Fibroblast of peridontal ligament (primary cell): ENCODE data around the gene TNFRSF8.
"Not testable (repeated sequence)": the region's sequence is repeated elsewhere in the genome, so short reads cannot be mapped to it uniquely, and the experiment has no call there.

Experiments
- DNase-seq: peaks from one replicate; pipeline ENCODE4 v3.0.0-alpha.2; 2010; ENCODE audit errors: extremely low read depth

The TNFRSF8 gene

GRCh38 chr1:12038356-12039163, 24.5 kb upstream of the TNFRSF8 start:
- no peak for DNase-seq

GRCh38 chr1:12039164-12039525, 24.0 kb upstream of the TNFRSF8 start:
- no peak for DNase-seq

- DNase-seq, result not testable (repeated sequence)
Measured at GRCh38 chr1:12039824-12040456, 23.2 kb upstream of the TNFRSF8 start.

GRCh38 chr1:12040457-12041051, 22.5 kb upstream of the TNFRSF8 start:
- DNase-seq, result peak; percentile 88

- DNase-seq, result not testable (repeated sequence)
Measured at GRCh38 chr1:12044187-12044877, 18.8 kb upstream of the TNFRSF8 start.

GRCh38 chr1:12046749-12047119, 16.4 kb upstream of the TNFRSF8 start:
- no peak for DNase-seq

- DNase-seq, result peak; percentile 70
Measured at GRCh38 chr1:12047120-12047876, 15.8 kb upstream of the TNFRSF8 start.

- no peak for DNase-seq
Measured at GRCh38 chr1:12048372-12048771, 14.7 kb upstream of the TNFRSF8 start.

GRCh38 chr1:12049616-12050015, 13.5 kb upstream of the TNFRSF8 start:
- DNase-seq, result no peak

GRCh38 chr1:12051361-12051760, 11.7 kb upstream of the TNFRSF8 start:
- no peak for DNase-seq

GRCh38 chr1:12052008-12052573, 11.0 kb upstream of the TNFRSF8 start:
- peak; percentile 82 for DNase-seq

GRCh38 chr1:12052997-12053686, 10.0 kb upstream of the TNFRSF8 start:
- no peak for DNase-seq

- DNase-seq, result no peak
Measured at GRCh38 chr1:12053752-12054548, 9.2 kb upstream of the TNFRSF8 start.

- DNase-seq, result no peak
Measured at GRCh38 chr1:12055259-12055658, 7.8 kb upstream of the TNFRSF8 start.

- no peak for DNase-seq
Measured at GRCh38 chr1:12056331-12056841, 6.7 kb upstream of the TNFRSF8 start.

- DNase-seq, result no peak
Measured at GRCh38 chr1:12057382-12057781, 5.7 kb upstream of the TNFRSF8 start.

- DNase-seq, result no peak
Measured at GRCh38 chr1:12057940-12058687, 5.0 kb upstream of the TNFRSF8 start.

- no peak for DNase-seq
Measured at GRCh38 chr1:12059226-12059625, 3.9 kb upstream of the TNFRSF8 start.
